NCI-H526 treated with DMSO at 0.1 percent for 48 hours (cell line): Measurements from ENCODE around the gene C19orf53.
"Not testable (repeated sequence)": the region's sequence is repeated elsewhere in the genome, so short reads cannot be mapped to it uniquely, and the experiment has no call there.

Source experiments
- DNase-seq: peaks from one replicate; lab custom pipeline; 2025; lab: John Stamatoyannopoulos, UW

The C19orf53 gene

DNA sequence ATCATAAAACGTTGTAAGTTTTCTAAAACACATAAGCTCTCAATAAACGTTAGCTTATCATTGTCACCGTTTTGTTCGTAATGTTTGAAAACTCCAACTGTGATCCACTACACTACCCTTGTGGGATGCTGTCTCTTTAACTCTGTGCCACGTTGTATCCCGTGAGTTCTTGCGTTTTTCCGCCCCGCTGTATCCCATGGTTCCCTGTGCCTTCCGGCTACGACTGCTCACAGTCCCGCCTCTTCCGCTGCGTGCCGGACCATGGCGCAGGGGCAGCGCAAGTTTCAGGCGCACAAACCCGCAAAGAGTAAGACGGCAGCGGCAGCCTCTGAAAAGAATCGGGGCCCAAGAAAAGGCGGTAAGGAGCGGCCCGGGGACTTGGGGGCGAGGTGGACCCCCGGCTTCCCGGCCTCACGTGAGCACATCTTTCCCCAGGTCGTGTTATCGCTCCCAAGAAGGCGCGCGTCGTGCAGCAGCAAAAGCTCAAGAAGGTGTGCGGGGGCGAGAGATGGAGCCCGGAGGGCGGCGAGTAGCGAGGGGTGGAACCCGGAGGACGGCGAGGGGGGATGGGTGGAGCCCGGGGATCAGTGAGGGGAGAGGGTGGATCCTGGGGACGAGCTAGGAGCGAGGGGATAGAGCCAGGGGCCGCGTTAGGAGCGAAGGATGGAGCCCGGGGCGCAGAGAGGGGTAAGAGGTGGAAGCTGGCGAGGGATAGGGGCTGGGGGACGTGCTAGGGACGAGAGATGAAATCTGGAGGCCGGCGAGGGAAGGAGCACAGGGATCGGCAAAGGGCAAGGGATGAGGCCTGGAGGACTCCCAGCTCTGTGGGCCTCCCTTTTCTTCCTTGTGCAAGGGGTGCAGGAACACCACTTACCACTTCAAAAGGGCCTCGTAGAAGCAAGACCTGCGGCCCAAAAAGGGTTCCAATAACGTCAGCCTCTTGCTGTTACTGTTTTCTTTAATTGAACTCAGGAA, at the start of gene C19orf53:
Gene C19orf53 (plus strand): TSS at position 240 of the 975 bp plus-strand sequence. CDS start 22 bp downstream, at position 262.
- DNase-seq, result peak; percentile 78

DNA sequence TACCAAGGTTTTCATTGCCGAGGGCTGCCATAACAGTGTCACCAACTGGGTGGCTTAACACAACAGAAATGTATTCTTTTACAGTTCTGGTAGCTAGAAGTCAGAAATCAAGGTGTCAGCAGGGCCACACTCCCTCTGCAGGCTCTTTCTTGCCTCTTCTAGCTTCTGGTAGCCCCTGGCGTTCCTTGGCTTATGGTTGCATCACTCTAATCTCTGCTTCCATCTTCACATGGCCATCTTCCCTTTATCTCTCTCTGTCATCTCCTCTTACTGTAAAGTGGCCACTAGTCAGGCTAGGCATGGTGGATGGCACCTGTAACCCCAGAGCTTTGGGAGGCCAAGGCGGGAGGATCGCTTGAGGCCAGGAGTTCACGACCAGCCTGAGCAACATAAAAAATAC, 47.9 kb upstream of the C19orf53 start:
- no peak for DNase-seq

DNA sequence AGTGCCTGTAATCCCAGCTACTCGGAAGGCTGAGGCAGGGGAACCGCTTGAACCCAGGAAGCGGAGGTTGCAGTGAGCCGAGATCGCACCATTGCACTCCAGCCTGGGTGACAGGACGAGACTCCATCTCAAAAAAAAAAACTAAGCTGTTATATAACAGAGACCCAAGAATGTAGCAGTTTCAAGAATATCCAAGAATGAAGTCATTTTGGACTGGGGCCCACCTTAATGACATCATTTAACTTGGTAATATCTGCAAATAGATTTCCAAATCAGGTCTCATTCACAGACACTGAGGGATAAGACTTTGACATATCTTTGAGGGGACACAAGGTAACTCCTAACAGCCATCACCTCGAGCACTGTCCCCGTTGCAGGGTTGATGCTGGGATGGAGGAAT, 46.5 kb upstream of the C19orf53 start:
- no peak for DNase-seq

DNA sequence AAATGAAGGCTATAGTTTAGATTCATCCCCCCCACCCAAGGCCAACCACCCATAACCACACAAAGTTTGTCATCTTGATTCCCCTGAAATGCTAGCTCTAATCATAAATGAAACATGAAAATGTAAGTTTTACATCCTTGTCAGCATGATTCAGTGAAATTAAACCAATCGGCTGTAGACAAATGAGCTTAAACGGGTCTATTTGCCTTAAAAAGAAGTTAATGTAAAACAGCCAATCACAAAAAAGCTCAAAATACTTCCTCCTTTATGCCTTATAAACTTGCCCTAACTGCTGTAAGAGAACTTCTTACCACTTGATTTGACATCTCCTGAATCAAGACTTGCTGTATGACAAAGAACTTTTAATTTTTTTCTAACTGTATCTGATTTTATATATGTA, 44.4 kb upstream of the C19orf53 start:
- no peak for DNase-seq

DNA sequence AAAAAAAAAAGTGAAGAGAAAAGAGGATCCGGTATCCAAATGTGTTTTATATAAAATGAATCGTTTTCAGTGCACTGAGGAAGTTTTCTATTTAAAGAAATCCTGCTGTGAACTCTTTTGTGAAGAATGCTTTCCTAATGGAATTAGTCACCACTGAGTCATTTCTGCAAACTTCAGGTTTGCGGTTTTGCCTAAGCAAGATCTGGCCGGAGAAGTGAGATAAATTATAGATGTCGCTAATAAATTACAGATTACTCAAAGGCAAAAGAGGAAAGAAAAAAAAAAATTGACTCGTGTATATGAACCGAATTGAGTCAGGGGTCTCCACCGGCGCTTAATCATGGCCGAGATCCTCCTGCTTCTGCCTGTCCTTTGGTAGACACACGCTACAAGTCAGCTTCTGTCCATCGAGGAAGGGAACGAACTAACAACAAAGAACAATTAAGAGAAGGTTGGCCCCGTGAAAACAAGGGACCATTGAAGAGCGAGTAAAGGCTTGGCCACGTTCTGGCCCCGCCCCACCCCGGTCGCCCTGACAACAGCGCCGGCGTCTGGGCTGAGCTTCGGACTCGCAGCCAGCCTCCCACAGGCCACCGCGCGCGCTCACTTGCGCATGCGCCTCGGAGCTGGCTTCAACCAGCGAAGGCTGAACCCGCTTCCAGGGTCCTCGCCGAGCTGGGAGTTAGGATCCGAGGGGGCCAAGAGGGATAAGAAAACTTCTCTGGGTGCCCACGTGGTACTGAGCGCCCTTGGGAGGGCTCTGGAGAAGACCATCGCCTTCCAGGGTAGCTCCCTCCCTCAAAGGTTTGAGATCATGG, 42.9 kb upstream of the C19orf53 start:
- DNase-seq, result peak; percentile 91

DNA sequence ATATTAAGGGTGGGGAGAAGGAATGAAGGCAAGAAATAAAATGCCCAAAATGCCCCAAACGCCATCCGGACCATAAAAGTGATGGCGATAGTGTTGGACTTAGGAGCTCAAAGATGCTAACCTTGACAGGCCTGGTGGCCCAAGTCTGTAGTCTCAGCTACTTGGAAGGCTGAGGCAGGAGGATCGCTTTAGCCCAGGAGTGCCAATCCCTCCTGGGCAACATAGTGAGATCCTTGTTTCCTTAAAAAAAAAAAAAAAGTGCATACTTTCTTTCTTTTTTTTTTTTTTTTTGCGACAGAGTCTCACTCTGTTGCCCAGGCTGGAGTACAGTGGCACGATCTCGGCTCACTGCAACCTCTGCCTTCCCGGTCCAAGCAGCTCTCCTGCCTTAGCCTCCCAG, 41.9 kb upstream of the C19orf53 start:
- no peak for DNase-seq

DNA sequence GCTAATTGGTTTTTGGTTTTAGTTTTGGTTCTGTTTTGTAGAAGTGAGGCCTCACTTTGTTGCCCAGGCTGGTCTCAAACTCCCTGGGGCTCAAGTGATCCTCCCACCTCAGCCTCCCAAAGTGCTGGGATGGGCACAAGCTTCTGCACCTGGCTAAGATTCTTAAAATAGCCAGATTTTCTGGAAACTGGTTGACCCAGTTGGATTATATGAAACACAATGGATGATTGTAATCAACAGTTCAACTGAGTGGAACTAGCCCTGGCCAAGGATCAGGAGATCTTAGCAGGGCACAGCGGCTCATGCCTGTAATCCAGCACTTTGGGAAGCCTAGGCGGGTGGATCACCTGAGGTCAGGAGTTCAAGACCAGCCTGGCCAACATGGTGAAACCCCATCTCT, 39.5 kb upstream of the C19orf53 start:
- no peak for DNase-seq

DNA sequence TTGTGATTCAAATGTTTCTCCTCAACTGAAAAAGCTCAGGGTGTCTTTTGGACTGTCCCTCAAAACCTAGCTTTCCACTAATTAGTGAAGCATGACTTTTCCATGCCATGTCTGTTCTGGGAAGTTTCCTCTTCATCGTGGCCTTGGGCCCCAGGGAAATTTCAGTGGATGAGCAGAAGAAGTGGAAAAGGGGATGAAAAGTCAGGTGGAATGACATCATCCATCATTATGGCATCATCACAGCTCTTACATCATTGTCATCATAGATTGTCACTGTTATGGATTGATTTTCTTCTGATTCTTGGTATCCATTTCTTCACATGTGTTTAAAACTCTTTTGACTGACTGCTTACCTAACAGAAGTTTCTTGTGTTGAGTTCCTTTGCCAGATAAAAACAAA, 36.2 kb upstream of the C19orf53 start:
- no peak for DNase-seq

DNA sequence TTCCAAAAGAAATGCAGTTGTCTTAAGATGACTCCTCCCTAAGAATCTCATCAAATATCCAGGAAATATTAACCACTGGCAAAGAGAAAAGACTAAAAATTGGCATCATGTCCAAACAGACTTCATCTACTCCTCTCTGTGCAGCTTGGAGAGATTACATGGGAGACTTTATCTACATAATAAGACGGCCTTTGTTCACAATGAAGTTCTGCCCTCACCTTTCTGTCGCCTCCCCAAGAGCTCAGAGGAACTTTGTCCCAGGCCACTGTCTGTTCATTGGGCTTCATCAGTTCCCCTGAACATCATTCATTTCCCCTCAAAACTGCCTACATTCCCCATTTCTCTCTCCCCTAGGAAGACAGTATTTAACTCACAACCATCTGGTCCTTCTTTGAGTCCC, 32.4 kb upstream of the C19orf53 start:
- no peak for DNase-seq

DNA sequence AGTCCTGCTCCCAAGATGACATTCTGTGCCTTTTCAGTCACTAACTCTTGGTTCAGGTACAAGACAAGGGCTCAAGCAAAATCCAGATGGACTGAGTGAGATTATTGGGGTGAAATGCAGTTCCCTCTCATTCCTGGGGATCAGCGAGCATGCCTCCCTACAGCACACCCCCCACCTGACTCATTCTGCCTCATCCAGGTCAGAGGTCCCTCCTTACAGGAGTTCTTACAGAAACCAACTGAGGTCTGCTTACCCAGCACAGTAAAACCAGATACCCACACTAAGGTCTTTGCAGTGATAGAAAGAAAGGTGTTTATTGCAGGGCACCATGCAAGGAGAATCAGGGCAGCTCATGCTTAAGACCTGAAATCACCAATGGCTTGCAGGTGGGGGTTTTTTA, 31.5 kb upstream of the C19orf53 start:
- no peak for DNase-seq

DNA sequence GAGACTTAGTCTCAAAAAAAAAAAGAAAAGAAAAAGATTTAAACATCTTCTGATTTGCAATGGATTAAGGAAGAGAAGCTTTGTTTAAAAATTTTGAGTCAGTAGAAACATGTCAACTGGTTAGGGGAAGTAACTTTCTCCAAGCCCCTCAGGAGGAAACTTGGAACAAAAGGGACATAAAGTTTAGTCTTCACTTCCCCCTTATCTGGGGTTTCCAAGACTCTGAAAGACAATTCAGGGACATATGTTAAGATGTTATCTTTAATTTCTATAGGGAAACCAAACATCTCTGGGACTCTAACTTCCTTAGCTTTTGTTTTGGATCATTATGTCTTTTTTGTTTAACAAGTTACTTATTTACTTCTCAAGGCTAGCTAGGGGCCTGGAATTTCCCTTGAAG, 30.1 kb upstream of the C19orf53 start:
- DNase-seq, result no peak

DNA sequence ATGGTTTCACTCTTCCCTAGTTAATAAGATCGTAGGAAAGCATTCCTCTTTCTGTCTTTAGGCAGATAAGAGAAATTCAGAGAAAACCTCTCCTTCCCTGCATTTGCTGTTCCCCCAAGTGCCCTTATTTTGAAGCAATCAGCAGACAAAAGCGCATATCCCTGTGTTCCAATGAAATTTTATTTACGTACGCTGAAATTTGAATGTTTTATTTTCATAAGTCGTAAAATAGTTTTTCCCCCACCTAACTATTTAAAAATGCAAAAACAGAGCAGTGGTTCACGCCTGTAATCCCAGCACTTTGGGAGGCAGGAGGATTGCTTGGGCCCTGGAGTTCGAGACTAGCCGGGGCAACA, 27.2 kb upstream of the C19orf53 start:
- DNase-seq, result no peak

DNA sequence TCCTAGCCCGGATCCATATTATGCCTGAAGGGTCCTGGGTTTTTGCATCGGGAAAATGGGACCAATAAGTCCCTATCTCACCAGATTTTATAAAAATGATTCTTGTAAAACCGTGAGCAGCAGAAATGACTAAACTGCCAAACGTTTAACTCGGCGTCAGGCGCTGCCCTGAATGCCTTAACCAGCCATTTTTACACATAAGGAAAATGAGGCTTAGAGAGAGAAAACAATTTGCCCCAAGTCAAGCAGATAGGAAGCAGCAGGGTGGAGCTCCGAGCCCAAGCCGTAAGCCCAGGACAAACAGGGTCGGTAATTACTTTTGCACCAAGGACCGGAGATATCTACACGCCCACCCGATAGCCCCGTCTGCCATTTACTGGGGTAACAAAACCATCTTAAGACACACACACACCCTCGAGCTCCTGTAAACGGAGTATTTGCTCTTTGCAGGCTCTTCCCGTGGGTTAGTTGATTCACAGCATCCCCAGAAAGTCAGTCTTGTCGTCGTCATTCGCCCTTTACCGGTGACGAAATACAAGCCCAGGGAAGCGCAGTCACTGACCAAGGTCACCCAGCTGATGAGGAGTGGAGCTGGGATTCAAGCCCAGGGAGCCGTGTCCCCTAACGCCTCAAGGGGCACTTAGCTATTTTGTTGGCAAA, 26.0 kb upstream of the C19orf53 start:
- no peak for DNase-seq

DNA sequence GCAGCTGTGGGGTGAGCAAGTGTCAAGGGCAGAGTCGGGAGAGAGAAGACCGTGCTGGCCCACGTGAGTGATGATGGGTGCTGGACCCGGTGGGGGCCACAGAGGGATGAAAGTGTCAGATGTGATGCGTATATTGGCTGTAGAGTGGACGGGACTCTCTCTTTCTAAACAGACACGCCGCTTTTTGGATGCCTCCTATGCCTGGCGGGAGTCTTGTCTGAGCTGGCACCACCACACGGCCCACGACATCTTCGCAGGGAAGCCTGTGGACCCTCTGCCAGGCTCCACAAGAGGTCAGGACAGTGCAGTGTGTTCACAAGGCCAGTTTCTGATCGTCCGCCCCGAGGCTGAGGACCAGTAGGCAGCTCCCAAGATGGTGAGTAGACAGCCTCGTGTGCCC, 22.8 kb upstream of the C19orf53 start:
- DNase-seq, result no peak

DNA sequence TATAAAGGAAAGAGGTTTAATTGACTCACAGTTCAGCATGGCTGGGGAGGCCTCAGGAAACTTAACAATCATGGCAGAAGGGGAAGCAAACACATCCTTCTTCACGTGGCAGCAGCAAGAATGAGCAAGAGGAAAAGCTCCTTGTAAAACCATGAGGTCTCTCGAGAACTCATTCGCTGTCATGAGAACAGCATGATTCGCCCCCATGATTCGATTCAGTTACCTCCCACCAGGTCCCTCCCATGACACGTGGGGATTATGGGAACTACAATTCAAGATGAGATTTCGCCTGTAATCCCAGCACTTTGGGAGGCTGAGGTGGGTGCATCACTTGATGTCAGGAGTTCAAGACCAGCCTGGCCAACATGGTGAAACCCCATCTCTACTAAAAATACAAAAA, 20.6 kb upstream of the C19orf53 start:
- not testable (repeated sequence) for DNase-seq

DNA sequence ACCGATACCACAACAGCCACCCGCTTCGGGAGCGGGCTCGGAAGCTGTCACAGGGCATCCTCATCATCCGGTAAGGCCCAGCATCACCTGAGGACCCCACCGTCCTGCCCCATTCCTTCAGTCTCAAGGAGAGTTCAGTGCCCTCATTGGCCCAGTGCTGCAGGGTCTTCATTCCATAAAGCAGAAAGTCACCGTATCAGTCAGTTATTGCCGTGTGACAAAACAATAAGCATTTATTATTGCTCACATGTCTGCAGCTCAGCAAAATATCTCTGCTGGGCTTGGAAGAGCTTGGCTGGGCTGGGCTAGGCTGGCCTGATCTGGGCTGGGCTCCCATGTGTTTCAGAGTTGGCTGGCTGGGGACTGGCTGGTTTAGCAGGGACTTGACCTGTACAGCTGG, 18.0 kb upstream of the C19orf53 start:
- no peak for DNase-seq

DNA sequence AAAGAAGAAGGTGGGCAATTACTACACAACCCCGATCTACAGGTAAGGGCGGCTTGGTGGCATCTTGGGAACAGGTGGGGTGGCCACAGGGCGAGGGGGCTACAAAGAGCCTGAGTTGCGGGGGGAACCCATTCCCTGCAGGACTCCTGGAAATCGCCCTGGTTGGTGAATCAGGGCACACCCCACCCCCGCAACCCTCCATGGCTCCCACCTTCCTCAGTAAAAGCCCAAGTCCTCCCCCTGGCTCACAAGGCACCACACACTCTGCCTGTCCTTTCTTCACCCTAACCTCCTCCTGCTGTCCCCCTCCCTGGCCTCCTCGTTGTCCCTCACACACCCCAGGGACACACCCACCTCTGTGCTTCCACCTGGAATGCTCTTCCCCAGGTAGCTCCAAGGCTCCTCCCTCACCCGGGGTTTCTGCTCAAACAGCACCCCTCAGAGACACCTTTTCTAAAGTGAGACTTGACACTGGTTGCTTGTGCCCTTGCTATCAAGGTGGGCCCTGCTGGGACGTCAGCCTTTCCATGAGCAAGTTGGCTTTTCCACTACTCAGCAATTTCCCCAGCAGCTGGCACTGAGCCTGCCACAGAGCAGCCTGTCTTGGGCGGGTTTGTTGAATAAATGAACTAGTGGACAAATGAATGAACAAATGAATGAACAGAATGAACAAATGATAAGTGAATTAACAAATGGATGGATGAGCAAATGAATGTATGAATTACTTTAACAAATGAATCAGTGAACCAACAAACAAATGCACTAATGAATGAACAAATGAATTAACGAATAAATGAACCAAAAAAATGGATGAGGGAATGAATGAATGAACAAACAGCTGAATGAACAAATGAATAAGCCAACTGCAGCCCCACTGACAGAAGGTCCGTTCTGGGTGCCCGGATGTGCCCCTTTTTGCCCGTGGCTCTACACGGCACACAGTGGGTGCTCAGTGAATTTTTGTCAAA, 16.2 kb upstream of the C19orf53 start:
- DNase-seq, result no peak

DNA sequence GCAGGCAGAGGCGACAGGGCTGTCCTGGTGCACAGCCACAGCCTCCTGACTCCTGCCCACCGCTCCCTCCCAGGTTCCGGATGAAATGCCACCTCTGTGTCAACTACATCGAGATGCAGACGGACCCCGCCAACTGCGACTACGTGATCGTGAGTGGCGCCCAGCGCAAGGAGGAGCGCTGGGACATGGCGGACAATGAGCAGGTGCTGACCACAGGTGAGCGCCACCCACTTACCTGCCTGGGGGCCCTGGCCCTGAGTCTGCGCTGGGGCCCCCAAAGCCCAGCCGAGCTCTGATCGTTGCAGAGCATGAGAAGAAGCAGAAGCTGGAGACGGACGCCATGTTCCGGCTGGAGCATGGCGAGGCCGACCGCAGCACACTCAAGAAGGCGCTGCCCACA, 15.5 kb upstream of the C19orf53 start:
- no peak for DNase-seq

DNA sequence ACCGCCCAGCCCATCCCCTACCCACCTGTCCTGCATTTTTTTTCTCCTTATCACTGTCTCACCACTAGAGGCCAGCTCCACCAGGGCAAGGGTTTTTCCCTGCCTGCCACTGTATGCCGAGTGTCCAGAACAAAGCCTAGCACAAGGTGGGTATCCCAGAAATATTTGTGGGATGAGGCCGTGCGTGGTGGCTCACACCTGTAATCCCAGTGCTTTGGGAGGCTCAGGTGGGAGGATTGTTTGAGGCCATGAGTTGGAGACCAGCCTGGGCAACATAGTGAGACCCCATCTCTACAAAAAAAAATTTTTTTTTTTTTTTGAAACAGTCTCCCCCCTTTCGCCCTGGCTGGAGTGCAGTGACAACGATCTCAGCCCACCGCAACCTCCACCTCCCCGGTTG, 12.8 kb upstream of the C19orf53 start:
- no peak for DNase-seq

DNA sequence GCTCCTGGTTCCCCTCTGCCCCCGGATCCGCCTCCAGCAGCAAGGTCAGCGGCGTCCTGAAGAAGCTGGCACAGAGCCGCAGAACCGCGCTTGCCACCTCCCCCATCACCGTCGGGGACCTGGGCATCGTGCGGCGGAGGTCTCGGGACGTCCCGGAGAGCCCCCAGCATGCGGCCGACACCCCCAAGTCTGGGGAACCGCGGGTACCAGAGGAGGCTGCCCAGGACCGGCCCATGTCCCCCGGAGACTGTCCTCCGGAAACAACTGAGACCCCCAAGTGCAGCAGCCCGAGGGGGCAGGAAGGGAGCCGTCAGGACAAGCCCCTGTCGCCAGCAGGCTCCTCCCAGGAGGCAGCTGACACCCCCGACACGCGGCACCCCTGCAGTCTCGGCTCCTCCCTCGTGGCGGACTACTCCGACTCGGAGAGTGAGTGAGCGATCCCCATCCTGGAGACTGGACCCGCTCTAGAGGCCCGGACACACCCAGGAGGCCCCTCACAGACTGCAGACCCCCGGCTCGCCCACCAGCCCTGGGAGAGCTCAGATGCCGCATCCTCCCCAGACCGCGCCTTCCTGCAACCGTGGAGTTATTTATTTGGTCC, 11.5 kb upstream of the C19orf53 start:
- no peak for DNase-seq

DNA sequence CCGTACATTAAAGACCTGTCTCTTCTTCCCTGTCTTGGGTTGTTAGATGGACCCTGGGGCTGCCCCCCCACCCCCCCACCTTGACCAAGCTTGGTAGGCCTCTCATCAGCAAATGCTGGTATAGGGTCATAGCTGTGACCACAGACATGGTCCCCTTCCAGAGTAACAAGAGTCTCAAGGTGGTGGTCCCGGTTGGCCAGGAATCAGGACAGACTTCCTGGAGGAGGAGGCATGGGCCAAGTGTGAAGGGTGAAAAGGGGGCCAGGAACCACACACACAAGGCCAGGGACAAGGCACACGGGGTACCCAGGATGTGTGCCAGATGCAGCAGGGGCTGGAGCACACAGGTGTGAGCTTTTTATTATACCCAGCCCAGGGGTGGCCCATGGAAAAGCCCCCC, 11.0 kb upstream of the C19orf53 start:
- DNase-seq, result no peak
